GM19397 (cell line): ENCODE measurements around the gene SDF4.
"Not testable (repeated sequence)": the region's sequence is repeated elsewhere in the genome, so short reads cannot be mapped to it uniquely, and the experiment has no call there.

Source experiments
- ATAC-seq: cut with Tn5 transposase; IDR thresholded peaks from one replicate; pipeline ENCODE4 v1.9.1; 2021; ENCODE audit warnings: mild to moderate bottlenecking, moderate library complexity; ENCODE audit not compliant: unreplicated experiment

The SDF4 gene

DNA sequence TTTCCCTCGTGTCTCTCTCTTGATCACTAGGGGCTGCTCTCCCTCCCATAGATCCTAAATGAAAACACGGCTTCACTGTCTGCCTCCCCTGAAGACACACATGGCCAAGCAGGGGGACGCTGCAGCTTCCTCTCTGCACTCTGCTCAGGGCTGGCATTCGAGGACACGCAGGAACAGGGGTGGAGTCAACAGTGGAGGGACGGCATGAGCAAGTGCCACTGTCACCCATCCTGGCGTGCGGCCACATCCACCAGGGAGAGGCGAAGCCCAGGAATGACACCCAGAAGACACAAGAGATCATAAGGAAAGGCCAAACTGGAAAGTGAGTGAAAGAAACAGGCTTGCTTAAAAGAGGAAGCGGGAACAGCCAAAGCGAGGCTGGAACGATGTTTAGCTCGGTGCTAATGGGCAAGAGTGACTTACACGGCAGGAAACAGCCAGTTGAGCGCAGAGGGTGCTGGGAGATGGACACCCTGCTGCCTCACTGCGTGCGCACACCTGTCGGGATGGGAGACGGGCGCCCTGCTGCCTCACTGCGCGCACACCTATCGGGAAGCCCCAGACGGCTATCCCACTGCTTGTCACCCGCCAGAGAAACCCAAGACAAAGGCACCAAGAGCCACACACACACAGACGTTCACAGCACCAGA is 28.3 kb upstream of the SDF4 start:
- no peak for ATAC-seq

GRCh38 chr1:1259540-1259939 is 27.7 kb upstream of the SDF4 start:
- no peak for ATAC-seq

GRCh38 chr1:1259119-1259488 is 27.3 kb upstream of the SDF4 start:
- no peak for ATAC-seq

DNA sequence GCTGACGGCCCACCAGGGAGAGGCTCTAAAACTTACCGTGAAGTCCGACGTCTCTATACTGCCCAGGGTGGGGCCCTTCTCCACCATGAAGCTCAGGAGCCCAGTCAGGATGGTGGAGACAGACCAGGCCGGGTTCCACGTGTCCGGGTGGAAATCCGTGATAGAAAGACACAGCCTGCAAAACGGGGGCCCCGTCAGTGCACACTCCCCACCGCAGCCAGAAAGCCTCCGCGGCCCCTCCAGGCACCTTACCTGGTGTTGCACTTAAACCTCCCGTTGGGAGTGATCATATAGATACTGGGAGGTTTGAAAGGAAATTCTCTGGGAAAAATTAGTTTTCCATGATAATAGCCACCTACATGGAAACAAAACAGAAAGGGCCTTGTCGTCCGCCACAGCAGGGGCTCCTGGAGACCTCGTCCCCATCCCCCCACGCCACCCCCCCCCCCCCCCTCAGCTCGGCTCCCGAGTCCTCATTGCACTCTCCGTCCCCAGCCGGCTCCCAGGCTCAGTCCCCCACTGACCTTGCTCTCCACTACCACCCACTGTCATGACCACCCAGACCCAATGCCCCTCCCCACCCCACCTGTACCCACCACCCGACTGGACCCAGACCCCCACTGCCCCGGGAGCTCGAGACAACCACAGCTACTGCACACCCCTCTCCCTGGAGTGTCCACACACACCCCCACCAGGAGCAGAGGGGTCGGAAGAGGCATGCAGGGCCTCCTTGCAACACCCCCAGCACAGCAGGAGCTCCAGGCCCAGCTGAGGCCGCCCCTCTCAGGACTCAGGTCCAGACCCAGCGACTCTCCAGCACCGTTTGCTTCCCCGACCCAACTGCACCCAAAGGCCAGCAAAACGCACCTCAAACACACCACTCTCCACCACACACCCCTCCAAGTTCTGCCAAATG is 25.4 kb upstream of the SDF4 start:
- ATAC-seq = no peak

DNA sequence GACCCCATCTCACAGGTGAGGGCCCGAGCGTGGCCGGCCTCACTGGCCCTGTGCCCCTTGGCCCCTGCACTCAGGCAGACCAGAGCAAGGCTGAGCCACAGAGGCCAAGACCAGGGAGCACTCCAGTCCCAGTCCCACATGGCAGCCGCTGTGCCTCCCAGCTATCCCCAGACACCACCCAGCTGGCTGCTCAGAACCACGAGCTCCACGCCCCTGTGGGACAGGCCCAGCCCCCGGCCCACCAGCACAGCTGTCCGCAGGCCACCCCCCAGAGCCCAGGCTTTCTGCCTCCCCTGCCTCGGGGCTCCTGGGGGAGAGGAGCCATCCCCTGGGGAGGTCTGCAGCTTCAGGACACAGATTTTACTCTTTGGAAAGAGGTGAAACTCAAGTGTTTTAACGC is 23.8 kb upstream of the SDF4 start:
- no peak for ATAC-seq

DNA sequence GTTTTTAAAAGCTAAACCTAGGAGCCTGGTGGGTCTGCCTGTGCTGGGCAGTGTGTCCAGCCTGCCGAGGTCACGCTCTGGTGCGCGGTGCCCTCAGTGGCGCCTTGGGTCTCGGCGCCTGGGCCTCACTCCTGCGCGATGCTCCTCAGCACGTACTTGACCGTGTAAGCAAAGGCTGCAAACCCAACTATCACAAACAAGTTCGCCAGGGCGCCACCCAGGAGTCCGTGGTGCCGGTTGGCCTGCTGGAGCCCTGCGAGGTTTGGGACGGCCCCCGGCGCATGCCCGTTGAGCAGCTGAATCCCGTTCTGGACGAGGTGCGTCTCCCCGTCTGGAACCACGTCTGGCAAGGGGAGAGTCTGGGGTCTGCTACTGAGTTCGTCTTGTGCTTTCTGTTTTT is 23.3 kb upstream of the SDF4 start:
- no peak for ATAC-seq

DNA sequence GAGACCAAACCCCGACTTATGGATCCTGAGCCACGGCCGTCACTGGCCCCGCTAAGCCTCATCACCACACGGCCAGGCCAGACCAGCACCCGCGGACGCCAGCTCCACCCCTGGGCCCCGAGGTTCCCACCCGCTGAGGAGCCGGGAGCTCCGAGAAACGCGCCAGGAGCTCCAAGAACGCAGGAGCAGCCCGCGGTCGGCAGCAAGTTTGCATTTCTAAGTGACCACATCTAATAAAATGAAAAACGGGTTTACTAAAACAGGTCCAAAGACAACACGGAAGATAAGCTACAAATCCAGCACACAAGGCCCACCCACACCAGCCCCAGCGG is 22.8 kb upstream of the SDF4 start:
- ATAC-seq = no peak

DNA sequence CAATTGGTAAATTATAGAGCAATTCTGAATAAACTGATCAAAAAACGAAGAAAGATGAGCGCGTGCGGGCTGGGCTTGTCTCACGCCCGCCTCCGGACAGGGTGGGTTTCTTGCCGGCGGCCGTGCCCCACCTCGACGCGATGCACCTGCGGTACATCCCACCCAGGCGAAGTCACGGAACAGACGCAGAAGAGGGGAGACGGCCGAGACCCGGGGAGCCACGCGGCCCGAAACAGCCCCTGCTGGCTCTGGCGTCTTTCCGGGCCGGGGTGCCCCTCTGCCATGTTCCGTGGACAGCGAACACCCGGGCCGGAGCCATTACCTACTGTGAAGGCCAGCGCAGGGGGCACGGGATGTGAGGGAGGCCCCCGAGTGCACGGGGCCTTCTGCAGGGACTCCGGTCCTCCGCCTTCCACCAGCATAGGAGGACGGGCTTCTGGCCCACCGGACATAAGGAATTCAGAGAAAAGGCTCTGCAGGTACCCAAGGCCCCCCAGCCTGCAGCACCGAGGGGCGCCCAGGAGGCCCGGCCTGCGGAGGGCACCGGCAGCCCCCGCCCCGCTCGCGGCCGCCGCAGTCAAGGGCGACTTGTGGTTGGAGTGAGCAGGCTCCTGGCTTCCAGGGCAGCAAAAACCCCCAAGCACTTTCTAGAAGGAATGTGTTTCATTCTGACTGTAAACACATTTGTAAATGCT is 22.3 kb upstream of the SDF4 start:
- no peak for ATAC-seq

GRCh38 chr1:1253314-1253713 is 21.5 kb upstream of the SDF4 start:
- no peak for ATAC-seq

DNA sequence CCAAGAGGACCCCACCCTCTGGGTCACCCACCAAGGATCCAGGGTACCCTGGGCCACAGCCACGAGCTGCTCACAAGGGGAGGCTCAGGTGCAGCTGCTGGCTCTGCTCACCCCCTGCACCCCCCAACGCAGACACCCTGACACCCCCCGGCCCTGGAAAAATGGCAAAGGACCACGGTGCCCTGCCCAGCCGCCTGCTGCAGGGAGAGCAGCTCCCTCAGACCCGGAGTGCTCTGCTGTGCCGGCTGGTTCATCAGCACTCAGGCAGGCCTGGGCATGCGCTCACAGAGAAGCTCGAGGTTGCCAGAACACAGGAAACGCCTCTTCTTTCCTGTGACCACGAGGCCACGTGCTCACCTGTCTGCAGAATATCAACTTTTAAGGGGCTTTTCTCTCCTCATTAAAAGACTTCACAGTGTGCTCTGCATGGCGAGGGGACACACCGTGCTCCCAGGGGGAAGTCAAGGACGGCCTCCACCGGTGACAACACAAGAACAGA is 19.0 kb upstream of the SDF4 start:
- no peak for ATAC-seq

DNA sequence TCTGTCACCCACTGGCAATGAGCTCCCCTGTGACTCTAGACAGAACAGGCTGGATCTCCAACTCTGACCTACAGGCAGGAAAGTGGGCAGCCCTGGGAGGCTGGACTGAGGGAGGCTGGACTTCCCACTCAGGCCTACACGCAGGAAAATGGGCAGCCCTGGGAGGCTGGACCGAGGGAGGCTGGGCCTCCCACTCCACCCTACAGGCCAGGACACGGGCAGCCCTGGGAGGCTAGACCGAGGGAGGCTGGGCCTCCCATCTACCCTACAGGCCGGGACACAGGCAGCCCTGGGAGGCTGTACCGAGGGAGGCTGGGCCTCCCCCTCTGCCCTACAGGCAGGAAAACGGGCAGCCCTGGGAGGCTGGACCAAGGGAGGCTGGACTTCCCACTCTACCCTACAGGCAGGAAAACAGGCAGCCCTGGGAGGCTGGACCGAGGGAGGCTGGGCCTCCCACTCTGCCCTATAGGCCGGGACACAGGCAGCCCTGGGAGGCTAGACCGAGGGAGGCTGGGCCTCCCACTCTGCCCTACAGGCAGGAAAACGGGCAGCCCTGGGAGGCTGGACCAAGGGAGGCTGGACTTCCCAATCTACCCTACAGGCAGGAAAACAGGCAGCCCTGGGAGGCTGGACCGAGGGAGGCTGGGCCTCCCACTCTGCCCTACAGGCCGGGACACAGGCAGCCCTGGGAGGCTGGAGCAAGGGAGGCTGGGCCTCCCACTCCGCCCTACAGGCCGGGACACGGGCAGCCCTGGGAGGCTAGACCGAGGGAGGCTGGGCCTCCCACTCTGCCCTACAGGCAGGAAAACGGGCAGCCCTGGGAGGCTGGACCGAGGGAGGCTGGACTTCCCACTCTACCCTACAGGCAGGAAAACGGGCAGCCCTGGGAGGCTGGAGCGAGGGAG is 16.5 kb upstream of the SDF4 start:
- ATAC-seq = not testable (repeated sequence)

- no peak for ATAC-seq
Measured at GRCh38 chr1:1247341-1247913, 15.6 kb upstream of the SDF4 start.

DNA sequence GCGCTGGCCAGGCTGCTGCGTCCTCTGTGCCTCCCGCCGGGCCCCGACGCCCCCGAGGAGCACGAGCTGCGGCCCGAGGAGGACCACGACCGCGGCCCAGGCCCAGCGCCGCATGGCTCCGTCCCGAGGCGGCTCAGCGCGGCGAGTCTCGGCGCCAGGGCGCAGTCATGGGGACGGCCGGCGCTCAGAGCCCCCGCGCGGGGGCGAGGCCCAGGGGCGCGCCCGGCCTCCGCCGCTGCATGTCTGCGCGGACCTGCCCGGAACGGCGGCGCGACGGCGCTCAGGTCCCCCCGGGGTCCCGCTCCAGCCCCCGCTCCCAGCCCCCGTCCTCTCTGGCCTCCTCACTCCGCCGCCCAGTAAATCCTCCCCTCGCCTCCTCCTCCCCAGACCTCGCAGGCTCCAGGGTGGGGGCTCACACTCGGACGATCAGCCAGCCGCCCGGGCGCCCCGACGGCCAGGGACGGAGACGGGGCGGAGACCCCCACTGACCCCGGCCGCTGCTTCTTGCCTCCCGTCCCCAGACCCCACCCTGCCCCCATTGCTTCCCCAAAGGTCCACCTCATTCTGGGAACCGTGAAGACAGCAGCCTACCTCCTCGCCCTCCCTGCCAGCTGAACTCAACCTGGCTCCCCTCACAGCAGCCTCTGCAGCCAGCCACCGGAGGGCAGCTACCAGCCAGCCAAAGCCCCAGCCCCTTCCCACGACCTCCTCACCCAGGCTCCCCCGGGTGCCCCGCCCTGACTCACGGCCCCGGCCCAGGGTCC is 15.0 kb upstream of the SDF4 start, which contains the start of gene C1QTNF12:
Gene C1QTNF12, minus strand, starts transcription at position 146 of the 764 bp plus-strand sequence. Its CDS starts 32 bp downstream, at position 114.
- ATAC-seq = no peak

- no peak for ATAC-seq
Measured at GRCh38 chr1:1245817-1246576, 14.2 kb upstream of the SDF4 start.

DNA sequence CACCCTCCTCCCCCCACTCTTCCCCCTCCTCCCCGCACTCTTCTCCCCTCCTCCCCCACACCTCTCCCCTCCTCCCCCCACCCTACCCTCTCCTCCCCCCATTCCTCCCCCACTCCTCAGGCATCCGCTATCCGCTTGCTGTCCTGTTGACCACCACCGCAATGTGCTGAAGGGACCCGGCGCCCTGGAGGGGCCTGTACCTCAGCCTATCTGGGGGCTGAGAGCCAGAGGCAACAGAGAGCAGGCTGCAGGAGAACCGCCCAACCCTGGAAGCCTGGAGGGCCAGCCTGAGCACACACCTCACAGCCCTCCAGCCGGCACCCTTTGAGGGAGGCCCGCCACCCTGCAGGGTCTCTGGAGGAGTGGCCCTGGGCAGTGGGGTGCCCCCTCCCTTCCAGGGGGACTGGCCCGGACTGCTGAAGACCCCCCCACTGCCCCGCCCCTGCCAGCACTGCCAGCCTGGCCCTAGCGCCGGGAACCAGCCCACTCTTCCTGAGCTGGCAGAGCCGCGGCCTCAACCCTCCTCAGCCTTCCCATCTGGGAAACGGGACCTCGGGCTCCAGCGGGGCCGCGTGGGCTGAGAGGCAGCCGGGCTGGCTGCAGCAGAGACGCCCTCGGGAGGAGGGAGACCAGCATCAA is 13.5 kb upstream of the SDF4 start:
- no peak for ATAC-seq

DNA sequence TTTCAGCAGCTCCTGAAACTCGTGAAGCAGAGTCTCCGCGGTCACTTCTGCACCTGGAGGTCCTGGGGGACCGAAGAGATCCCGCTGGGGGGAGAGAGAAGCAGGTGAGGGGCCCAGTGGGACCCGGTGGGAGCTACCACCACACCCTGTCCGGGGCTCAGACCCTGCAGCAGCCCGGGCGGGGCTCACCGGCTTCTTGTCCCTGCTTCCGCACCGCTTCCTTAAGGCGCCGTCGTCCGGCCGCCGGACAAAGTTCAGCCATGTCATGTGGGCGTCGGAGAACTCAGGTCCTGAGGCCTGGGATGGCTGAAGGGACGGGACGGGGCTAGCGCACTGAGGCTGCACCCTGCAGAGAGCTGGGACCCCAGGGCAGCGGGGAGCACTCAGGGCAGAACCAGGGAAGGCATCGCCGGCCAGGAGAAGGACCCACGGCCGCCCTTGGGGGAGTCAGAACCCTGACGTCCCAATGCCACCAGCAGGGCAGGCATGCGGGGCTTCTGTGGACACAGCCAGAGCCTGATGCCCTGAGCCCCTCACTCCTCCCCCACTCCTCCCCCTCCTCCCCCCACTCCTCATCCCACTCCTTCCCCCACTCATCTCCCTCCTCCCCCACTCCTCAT is 12.5 kb upstream of the SDF4 start:
- ATAC-seq = no peak

- ATAC-seq = no peak
Measured at GRCh38 chr1:1243807-1244191, 12.0 kb upstream of the SDF4 start.

DNA sequence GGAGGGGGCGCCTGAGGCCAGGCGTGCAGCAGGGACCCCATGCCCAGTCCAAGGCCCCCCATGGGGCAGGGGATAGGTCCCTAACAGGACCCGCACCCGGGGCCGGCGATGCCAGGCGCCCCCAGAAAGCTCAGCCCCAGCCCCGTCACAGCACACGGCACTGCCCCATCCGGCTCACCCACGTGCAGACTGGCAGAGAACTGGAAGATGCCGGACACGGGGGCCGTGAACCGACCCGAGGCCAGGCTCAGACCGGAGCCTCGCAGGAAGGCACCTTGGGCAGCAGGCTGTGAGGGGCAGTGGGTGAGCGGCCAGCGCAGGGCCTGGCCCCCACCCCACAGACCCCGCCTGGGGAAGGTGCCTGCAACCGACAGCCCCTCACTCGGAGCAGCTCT is 11.5 kb upstream of the SDF4 start:
- no peak for ATAC-seq
